ENCODE results near the gene SELENOI.
"Not testable (repeated sequence)": the region's sequence is repeated elsewhere in the genome, so short reads cannot be mapped to it uniquely, and the experiment has no call there.

Gene SELENOI

DNA sequence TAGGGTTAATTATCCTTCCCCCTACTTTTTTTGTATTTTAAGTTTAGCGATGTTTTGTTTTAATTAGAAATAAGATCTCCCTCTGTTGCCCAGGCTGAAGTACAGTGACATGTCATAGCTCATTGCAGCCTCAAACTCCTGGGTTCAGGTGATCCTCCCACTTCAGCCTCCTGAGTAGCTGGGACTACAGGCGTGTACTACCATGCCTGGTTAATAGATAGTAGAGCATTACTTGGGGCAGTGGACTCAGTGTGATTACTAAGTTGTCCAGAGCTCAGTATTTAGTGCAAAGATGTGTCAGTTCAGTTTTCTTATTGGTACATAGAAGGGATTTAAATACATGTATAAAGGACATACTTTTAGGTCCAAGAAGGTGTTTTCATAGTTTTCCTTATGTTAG is 10.2 kb downstream of the SELENOI start:
- no peak for DNase-seq

DNA sequence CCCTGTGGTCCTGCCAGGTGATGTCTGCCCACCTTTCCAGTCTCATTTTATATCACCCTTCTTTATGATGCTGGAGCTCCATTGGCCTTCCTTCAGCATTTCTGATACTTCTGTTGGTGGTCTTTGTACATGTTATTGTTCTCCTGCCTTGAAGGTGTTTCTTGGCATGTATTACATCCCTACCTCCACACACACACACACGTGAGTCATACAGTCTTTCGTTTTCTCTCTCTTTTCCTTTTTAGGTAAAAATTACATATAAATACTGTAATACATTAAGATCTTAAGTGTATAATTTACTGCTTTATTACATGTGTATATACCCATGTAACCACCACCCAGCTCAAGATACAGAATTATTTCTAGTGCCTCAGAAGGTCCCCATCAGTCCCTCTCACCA is 10.8 kb downstream of the SELENOI start:
- no peak for DNase-seq

DNA sequence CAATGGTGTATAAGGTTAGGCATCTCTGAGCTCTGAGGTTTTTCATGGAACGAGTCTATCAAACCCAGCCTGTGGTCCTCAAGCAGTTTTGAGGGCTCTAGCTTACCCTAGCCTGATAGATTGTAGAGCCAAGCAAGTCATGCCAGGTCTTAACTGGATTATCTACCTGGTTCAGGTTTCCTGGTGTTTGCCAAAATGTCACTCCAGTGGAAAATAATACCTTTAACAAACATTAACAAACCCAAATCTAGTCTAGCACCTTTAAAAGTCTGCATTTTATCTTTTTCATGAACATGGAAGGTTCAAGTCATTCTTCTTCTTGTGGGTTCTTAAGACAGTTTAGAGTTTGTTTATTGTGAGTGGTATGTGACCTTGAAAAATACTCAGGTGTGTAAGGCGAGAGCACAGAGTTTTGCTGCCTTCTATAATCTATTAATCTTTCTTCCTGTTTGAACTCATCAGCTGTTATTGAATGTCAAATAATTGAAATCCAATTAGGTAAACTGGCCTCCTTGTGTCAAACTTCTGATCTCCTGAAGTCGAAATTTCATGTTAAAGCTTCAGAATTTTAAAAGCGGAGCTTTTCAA is 14.0 kb downstream of the SELENOI start:
- DNase-seq, result no peak

DNA sequence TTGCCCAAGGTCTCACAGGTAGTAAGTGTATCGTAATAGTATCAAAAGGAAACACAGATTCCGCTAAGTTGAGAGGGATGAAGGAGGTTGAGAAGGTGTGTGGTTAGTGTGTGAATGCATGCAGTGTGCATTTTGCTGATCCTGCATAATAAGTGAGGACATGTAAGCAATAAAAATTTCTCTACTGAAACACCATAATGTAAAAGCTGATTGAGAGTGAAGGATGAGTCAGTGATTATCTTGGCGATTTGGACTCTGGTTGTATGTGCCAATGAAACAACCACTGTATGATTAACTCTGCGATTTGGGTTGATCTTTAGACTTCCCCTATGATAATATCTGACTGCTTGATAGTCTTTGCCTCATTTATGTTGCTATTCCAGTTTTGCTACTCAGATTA is 17.4 kb downstream of the SELENOI start:
- DNase-seq, result no peak

DNA sequence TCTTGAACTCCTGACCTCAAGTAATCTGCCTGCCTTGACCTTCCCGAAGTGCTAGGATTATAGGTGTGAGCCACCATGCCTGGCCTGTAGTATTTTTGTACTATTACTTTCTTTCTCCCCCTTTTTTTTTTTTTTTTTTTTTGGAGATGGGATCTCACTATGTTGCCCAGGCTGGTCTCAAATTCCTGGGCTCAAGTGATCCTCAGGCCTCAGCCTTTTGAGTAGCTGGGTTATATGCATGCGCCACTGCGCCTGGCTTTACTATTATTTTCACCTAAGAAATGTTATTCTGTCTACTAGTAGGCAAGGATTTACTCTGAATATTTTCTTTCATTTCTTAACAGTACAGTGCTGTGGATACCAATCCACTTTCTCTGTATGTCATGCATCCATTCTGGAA is 18.0 kb downstream of the SELENOI start:
- no peak for DNase-seq

DNA sequence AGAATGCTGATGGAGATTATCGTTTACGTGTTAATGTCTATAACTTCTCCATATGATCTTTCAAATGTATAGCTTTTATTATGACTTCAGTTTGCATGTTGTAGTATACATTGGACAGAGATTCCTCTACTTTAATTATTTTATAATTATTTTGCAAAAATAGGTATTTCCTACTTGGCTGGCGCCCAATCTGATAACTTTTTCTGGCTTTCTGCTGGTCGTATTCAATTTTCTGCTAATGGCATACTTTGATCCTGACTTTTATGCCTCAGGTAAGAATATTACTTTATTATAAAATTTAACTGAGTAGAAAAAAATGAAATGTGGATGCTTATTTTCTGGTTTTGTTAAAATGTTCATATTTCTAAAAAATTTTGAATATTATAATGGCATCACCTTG is 18.7 kb downstream of the SELENOI start:
- DNase-seq, result no peak

DNA sequence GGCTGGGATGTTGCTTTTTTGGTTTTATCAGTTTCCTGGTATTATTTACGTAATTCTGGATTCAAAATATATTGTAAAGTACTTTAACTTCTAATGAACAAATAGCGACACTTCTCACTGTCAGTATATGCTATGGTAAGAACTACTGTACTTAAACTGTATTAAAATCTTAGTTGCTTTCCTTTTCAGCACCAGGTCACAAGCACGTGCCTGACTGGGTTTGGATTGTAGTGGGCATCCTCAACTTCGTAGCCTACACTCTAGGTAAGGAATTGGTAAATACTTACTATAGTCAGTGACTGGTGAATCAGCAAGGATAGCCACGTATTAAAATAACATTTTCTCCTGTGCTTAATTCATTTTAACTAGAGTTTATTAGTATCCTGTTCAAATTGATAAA is 21.0 kb downstream of the SELENOI start:
- DNase-seq, result no peak

DNA sequence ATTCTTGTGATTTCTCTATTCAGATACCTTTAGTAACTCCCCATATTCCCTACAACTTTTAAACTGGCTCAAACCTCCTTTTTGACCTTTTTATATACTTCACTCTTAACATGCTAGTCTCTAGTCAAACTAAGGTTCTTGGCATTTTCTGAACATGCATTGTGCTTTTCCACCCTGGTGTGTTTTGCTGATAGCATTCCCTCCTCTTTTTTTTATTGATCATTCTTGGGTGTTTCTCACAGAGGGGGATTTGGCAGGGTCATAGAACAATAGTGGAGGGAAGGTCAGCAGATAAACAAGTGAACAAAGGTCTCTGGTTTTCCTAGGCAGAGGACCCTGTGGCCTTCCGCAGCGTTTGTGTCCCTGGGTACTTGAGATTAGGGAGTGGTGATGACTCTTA is 23.7 kb downstream of the SELENOI start:
- not testable (repeated sequence) for DNase-seq

DNA sequence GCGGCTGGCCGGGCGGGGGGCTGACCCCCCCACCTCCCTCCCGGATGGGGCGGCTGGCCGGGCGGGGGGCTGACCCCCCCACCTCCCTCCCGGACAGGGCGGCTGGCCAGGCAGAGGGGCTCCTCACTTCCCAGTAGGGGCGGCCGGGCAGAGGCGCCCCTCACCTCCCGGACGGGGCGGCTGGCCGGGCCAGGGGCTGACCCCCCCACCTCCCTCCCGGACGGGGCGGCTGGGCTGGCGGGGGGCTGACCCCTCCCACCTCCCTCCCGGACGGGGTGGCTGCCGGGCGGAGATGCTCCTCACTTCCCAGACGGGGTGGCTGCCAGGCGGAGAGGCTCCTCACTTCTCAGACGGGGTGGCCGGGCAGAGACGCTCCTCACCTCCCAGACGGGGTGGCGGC is 25.0 kb downstream of the SELENOI start:
- DNase-seq, result not testable (repeated sequence)

DNA sequence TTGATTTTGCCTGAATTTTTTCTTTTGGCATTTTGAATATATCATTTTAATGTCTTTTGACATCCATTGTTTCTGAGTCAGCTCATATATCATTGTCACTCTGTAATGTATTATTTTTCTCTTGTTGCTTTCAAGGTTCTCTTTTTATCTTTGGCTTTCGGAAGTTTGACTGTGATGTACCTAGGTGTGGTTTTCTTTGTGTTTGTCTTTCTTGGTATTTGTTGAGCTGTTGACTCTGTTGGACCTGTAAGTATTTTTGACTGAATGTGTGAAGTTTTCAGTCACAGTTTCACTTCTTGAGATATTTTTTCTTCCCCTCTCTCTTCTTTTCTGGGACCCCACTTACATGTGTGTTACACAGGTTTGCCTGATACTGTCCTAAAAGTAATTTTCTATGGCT is 30.9 kb downstream of the SELENOI start:
- DNase-seq, result no peak

DNA sequence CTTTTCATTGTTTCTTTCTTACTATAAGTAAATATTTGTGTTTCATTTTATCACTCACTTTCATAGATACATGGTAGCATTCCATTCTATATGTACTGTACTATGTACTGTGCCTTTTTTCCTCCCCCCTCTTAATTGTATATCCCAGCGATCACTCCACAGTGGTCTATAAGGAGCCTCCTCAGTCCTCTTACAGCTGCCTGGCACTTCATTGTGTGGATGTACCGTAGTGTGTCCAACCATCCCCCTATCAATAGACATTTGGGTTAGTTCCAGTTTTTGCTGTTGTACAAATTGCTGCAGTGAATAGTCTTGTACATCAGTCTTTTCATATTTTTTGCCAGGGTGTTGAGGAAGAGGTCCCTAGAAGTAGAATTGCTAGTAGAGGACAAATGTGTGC is 34.3 kb downstream of the SELENOI start:
- DNase-seq, result no peak

DNA sequence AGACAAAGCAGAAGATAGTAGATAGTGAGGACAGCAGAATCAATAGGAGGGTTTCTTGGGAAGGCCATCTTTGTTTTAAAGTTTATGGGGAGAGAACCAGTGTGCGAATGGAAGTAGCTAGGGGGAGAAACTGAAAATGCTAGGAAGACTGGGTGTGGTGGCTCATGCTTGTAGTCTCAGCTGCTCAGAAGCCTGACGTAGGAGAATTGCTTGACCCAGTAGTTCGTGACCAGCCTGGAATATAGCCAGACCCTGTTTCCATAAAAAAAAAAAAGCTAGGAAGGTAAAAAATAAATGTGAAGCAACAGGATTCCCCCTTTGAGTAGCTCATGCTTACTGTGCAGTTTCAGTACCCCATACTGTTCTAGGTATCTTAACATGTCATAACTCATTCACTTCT is 36.6 kb downstream of the SELENOI start:
- no peak for DNase-seq

DNA sequence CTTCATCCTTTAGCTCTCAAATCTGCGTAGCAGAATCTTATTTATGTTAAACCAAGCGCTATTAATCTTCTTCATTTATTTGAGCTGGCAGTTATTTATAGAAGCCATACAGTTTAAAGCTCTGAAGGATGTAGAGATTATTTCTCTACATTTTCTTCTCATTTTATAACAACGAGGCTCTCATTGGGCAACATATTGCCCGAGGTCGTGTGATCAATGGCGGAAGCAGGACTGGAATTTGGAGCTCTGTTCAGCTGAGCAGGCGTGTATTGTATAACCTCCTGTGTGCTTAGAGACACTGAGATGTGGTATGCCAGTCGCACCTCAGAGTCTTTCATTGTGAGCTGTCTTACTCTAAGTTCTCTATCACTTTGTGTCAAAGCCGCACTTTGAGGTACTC is 38.2 kb downstream of the SELENOI start:
- DNase-seq, result peak in 1 of 56 donors; percentile 5

DNA sequence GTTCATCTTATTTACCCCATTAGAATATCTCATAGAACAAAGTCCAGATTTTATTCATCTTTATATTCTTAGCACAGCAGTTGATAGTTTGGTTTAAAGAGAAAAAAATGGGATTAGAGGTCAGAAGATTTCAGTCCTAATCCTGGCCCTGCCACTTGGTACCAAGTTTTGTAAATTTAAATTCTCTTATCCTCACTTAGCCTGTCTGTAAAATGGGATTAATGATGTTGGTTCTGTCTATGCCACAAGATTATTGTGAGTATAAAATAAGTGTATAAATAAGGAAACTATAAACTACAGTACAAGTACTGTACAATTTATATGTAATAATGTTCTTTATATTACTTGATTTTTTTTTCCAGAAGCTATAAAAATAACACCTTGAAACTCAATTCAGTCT is 38.7 kb downstream of the SELENOI start:
- no peak for DNase-seq

DNA sequence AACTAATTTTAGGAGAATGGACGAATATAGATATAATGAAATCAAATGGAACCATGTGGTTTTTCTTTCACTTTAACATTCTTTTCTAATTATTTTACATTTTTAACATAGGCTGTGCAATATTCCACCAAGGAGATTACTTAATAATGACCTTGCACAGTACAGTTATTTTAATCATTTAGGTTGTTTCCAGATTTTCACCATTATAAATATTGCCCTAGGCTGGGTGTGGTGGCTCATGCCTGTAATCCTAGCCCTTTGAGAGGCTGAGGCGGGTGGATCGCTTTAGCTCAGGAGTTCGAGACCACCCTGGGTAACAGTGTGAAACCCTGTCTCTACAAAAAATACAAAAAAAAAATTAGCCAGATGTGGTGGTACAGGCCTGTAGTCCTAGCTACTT is 41.2 kb downstream of the SELENOI start:
- DNase-seq, result no peak

DNA sequence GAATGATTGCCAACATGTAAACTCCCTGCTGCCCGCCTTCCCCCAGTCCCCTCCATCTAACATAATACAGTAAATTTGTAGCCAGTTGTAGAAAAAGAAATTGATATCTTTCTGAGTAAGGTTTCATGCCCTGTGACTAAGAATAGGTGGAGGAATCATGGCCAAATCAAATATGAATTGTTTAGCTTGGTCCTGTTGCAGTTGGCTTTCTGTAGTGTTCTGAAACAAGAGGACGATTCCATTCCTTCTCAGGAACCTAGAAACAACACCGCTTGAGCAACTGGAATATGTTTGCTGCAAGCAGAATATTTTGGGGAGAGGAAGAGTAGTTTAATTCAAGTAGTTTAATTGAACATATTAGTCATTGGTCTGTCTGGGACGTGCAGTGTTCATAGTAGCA is 48.8 kb downstream of the SELENOI start:
- DNase-seq, result no peak

DNA sequence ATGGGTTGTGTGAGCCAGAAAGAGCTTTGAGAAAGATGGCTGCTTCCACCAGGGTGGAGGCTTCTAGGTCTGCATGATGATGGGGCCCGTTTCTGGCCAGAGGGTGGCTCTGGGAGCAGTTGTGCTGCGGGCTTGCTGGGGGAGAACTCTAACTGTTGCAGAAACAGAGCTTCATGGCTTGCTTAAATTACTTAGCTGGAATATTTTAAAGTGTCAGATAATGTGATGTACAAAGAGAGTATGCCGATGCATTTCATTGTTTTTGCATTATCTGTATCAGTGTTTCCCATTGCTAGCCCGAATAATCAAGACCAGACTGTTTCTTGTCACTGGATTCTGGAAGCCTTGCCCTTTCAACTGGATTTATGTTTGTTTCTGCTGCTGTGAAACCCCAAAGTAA is 49.5 kb downstream of the SELENOI start:
- DNase-seq, result peak in 1 of 56 donors; percentile 3

DNA sequence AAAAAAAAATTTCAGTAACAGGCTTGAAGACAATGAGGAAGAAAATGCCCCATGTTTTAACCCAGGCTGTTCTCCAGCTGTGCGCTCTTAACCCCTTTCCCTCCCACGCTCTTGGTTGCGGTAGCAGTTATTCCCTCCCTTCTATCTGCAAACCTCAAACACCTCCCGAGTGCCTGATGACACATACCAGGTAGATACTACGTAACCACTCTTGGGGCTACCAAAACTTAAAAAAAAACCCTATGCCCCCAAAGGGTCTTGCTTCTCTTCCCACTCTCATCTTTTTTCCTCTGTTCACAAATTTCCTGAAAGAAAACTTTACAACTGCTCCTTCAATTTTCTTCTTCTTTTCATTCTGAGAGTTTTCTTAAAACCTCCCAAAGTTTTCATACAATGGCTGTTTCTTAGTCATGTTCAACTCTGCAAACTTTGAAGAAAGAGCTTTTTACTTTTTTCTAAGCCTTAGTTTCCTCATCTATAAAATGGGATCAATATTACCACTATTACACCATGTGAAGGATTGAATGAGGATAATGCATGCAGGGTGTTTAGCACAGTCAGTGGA is 50.9 kb downstream of the SELENOI start:
- no peak for DNase-seq

DNA sequence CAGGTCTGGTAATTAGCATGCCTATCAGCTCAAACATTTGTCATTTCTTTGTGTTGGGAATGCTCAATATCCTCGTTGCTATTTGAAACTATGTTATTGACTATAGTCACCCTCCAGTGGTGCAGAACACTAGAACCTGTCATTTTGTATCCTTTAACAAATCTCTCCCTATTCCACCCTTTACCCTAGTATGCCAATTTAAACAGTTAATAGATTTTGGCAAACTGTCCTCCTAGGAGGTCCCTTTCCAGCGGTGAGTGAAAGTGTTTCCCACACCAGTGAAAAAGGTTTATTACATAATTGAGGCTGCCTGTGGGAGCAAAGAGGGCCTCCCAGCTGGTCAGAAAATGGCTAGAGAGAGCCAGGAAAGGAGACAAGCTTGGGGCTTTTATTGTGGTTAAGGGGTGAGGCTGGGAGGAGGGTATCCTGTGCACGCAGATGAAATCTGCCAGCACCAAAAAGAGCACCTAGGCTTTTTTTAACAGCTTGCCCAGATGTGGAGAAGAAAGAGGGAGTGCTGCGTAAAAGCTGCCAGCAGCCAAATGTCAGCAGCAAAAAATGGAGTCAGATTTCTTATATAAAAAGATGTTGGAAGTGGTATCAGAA is 53.9 kb downstream of the SELENOI start:
- DNase-seq, result no peak

DNA sequence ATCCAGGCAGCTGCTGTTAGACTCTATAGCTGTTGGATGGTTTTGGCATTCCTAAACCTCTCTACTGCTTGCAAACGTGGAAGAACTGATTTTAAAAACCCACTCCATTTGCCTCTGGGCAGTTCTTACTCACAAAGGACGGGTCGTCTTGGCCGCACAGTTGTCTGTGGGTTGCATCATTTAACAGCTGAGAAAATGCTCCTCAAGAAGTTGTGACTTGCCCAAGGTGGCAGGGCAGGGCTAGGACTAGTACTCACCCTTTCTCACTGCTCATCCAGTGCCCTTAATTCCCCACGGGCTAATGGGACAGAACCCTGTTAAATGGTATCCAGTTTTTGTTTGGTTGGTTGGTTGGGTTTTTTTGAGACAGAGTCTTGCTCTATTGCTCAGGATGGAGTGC is 54.8 kb downstream of the SELENOI start:
- no peak for DNase-seq

DNA sequence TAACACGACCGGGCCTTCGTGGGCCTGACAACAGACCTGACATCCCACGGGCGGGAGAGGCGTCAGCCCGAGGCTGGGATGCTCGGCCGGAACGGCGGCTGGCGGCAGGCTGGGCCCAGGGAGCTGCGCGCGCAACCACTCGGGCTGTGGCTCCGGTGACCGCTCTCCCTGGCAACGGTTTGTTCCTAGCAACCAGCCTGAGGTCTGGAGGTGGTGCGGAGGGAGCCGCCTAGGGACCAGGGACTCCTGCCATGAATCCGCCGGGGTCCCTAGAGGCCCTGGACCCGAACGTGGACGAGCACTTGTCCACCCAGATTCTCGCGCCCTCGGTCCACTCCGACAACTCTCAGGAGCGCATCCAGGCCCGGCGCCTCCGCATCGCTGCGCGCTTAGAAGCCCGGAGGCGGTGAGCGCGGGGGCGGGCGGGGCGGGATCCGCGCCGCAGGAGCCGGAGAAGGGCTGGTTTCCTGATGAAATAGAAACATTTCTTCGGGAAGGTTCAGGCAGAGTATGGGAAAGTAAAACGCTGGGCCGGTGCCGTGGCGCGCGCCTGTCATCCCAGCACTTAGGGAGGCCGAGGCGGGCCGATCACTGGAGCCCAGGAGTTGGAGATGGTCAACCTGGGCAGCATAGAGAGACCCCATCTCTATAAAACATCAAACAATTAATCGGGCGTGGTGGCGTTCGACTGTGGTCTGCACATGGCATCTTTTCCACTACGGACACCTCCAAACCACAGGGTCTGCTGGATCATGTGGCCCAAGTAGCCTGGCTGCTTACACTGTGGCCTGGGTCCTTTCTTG is 56.0 kb downstream of the SELENOI start, which contains the start of gene DRC1:
Gene DRC1 (plus strand): TSS at position 182 of the 803 bp plus-strand sequence. CDS start 70 bp downstream, at position 252.
- DNase-seq, result peak in 45 of 56 donors; percentile 4 to 75 (median 38)

DNA sequence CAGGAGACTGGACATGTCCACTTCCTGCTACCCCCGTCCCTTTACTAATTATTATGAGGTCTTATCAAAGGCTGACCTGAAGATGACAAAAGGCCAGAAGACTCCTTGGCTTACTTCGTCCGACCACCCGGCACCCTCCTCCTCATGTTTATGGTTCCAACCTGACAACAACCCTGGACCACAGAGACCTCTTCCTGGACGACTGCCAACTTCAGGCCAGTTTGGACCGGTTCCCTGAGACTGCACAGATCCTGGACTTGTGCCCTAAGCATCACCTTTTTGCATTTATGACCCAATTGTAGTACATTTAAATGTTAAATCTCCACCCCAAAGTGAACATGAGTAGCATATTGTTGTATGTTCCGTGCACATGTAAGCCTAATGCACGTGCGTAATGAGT is 61.6 kb downstream of the SELENOI start:
- DNase-seq, result peak in 1 of 56 donors; percentile 4

All from nucleus accumbens (tissue), 56 donors.